Upper lobe of left lung (tissue), 4 donors: Measurements from ENCODE around the gene SULF2.

Experiments used
- EP300 ChIP-seq, 4 donors: sonication (generic); formaldehyde crosslinking; IDR thresholded peaks; one replicate each; pipeline ENCODE4 v1.5.1; 2017; ENCODE audit warnings: antibody characterized with exemption in 4 of 4, control low read depth in 2 of 4
- POLR2A ChIP-seq, 4 donors: fragments of 450-650 bp; IDR thresholded peaks; one replicate each; pipeline ENCODE4 v1.5.1; 2016 to 2017; ENCODE audit warnings: antibody characterized with exemption in 4 of 4, mild to moderate bottlenecking in 2 of 4
- TF ChIP-seq, protein P1 (sequence below), 6 experiments: fragments of 450-650 bp in 4 of 6; fragments of 200-600 bp in 2 of 6; sonication (generic) in 2 of 6; IDR thresholded peaks; one replicate each; pipeline ENCODE4 v1.5.1; 2016 to 2019; ENCODE audit warnings: antibody characterized with exemption in 6 of 6

DNA sequence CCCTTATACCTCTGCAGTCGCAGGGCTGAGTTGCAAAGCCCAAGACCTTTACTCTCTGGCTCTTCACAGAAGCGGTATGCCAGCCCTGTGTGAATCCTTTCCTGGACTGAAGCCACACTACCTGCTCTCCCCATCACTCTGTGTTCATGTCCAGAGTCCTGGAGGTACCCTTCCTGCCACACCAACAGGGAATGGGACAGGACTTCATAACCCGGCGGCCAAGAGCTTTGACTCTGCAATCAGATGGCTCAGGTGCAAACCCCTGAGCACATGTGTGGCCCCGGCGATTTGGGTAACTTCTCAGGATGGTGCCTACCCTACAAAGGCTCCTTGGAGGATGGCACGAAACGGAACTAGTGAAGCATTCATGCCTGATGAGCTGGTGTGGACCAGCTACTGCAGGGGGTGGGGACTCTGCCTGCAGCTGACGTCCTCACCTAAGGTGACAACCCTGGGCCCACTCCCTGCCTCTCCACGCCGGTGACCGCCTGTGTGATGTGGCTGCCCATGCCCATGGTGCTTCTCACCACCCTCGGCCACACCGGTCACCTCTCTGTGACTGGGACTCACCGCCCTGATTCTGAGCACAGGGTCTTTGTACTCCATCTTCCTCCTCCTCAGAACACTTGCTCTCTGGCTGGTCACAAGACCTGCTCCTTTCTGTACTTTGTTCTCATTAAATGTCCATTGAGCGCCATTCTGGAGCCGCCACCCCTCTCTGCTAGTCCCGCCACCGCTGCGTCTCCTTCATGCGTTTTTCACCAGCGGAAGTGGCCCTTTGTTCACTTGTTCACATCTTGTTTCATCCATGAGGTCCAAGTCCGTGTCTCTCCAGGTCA lies 116.7 kb downstream of the SULF2 start:
- TF ChIP-seq POLR2A (IDR thresholded peaks at IDR 0.05) = no peak
- TF ChIP-seq, protein P1, sequence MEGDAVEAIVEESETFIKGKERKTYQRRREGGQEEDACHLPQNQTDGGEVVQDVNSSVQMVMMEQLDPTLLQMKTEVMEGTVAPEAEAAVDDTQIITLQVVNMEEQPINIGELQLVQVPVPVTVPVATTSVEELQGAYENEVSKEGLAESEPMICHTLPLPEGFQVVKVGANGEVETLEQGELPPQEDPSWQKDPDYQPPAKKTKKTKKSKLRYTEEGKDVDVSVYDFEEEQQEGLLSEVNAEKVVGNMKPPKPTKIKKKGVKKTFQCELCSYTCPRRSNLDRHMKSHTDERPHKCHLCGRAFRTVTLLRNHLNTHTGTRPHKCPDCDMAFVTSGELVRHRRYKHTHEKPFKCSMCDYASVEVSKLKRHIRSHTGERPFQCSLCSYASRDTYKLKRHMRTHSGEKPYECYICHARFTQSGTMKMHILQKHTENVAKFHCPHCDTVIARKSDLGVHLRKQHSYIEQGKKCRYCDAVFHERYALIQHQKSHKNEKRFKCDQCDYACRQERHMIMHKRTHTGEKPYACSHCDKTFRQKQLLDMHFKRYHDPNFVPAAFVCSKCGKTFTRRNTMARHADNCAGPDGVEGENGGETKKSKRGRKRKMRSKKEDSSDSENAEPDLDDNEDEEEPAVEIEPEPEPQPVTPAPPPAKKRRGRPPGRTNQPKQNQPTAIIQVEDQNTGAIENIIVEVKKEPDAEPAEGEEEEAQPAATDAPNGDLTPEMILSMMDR (IDR thresholded peaks at IDR 0.05) = no peak
- TF ChIP-seq EP300 (IDR thresholded peaks at IDR 0.05) = no peak
